ENCODE results near the gene PLTP.

GRCh38 chr20:45959956-45960630, 48.1 kb upstream of the PLTP start:
- TF ChIP-seq MAX (IDR thresholded peaks at IDR 0.05; ENCODE audit: insufficient read depth, insufficient read length), result no peak
- TF ChIP-seq, protein P1, sequence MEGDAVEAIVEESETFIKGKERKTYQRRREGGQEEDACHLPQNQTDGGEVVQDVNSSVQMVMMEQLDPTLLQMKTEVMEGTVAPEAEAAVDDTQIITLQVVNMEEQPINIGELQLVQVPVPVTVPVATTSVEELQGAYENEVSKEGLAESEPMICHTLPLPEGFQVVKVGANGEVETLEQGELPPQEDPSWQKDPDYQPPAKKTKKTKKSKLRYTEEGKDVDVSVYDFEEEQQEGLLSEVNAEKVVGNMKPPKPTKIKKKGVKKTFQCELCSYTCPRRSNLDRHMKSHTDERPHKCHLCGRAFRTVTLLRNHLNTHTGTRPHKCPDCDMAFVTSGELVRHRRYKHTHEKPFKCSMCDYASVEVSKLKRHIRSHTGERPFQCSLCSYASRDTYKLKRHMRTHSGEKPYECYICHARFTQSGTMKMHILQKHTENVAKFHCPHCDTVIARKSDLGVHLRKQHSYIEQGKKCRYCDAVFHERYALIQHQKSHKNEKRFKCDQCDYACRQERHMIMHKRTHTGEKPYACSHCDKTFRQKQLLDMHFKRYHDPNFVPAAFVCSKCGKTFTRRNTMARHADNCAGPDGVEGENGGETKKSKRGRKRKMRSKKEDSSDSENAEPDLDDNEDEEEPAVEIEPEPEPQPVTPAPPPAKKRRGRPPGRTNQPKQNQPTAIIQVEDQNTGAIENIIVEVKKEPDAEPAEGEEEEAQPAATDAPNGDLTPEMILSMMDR (IDR thresholded peaks at IDR 0.05; ENCODE audit: extremely low read depth in 1 of 2, insufficient read depth in 1 of 2, low read depth in 1 of 2, low read length in 2 of 2), result no peak
- no peak for TF ChIP-seq POLR2AphosphoS5 (IDR thresholded peaks at IDR 0.05; ENCODE audit: insufficient read depth, low read depth, low read length)
